Measurements from ENCODE around the gene SWT1. TPM values are rescaled to one million over a fixed set of nuclear protein-coding genes. Genes with fewer than 3 reads are reported as not detected.

The SWT1 gene
- total and polyA plus RNA-seq, 10 donors, result 1.3 to 12.8 (median 6.6) TPM

- intact Hi-C loops (cut with DNase I; ENCODE audit: low total_unique reads), result no loop called here
- DNase-seq, result no peak
- peaks cover 0 to 66% (median 60%) of the 10 kb centered on the region in 6 donors for H3K36me3 ChIP-seq
- no peaks in the 10 kb centered on the region for H3K27me3 ChIP-seq (replicated peaks in 1 of 7)
- TF ChIP-seq CTCF (IDR thresholded peaks at IDR 0.05 in 8 of 11, conservative IDR thresholded peaks at IDR 0.05 in 3 of 11) (no peak), POLR2AphosphoS5 (IDR thresholded peaks at IDR 0.05) (no peak), POLR2A (IDR thresholded peaks at IDR 0.05) (no peak)
- 14 to 32% (median 26%) methylated on average over 2 of the region's 2 CpGs for WGBS, 5 donors
- peaks cover 31 to 58% (median 48%) of the 10 kb centered on the region in 6 donors for H3K4me1 ChIP-seq
- no peaks in the 10 kb centered on the region for H3K9me3 ChIP-seq
- peak overlapping the region in 1 of 8 donors; percentile 39 for H3K27ac ChIP-seq
- H3K4me3 ChIP-seq, result no peak overlapping the region
Observed at GRCh38 chr1:185309566-185309965, 152.6 kb downstream of the SWT1 start.

GRCh38 chr1:185311589-185312225 is 154.7 kb downstream of the SWT1 start:
- intact Hi-C loops (cut with DNase I; ENCODE audit: low total_unique reads), result loop anchor here (10.0 kb wide), 2 partner anchors 157 to 253 kb away; partner anchors contain the start of genes SWT1 and TRMT1L
- no peaks in the 10 kb centered on the region for H3K9me3 ChIP-seq
- no peak for DNase-seq
- peaks cover 0 to 45% (median 40%) of the 10 kb centered on the region in 6 donors for H3K36me3 ChIP-seq
- peak overlapping the region in 1 of 8 donors; percentile 19 for H3K27ac ChIP-seq
- peaks cover 32 to 73% (median 61%) of the 10 kb centered on the region in 6 donors for H3K4me1 ChIP-seq
- no peak overlapping the region for H3K4me3 ChIP-seq
- TF ChIP-seq POLR2AphosphoS5 (IDR thresholded peaks at IDR 0.05), result no peak
- TF ChIP-seq POLR2A (IDR thresholded peaks at IDR 0.05), result no peak
- no peak for TF ChIP-seq CTCF (IDR thresholded peaks at IDR 0.05 in 8 of 11, conservative IDR thresholded peaks at IDR 0.05 in 3 of 11)
- no peaks in the 10 kb centered on the region for H3K27me3 ChIP-seq (replicated peaks in 1 of 7)

- DNase-seq, result no peak
- intact Hi-C loops (cut with DNase I; ENCODE audit: low total_unique reads), result loop anchor here (10.0 kb wide), 2 partner anchors 158 to 252 kb away; partner anchors contain the start of genes SWT1 and TRMT1L
- Histone ChIP-seq H3K4me3 (peak overlapping the region in 1 of 8 donors; percentile 86), H3K36me3 (peaks cover 0 to 36% (median 32%) of the 10 kb centered on the region in 6 donors), H3K4me1 (peaks cover 32 to 74% (median 62%) of the 10 kb centered on the region in 6 donors), H3K27ac (peak overlapping the region in 1 of 8 donors; percentile 19), H3K9me3 (no peaks in the 10 kb centered on the region), H3K27me3 (replicated peaks in 1 of 7) (no peaks in the 10 kb centered on the region)
- WGBS, 5 donors, result 82 to 89% (median 84%) methylated on average over 4 of the region's 4 CpGs
- TF ChIP-seq POLR2A (IDR thresholded peaks at IDR 0.05), result no peak
- no peak for TF ChIP-seq CTCF (IDR thresholded peaks at IDR 0.05 in 8 of 11, conservative IDR thresholded peaks at IDR 0.05 in 3 of 11)
- TF ChIP-seq POLR2AphosphoS5 (IDR thresholded peaks at IDR 0.05), result no peak
Observed at GRCh38 chr1:185312361-185313138, 155.6 kb downstream of the SWT1 start.

- Histone ChIP-seq H3K4me1 (peaks cover 32 to 85% (median 74%) of the 10 kb centered on the region in 6 donors), H3K27ac (peak overlapping the region in 4 of 8 donors; percentile 33 to 100 (median 96)), H3K4me3 (peak overlapping the region in 6 of 8 donors; percentile 17 to 98 (median 86)), H3K9me3 (no peaks in the 10 kb centered on the region), H3K27me3 (replicated peaks in 1 of 7) (no peaks in the 10 kb centered on the region), H3K36me3 (peaks cover 0 to 18% (median 13%) of the 10 kb centered on the region in 6 donors)
- 45 to 52% (median 49%) methylated on average over 1 of the region's 1 CpG for WGBS, 5 donors
- DNase-seq, result no peak
- no peak for TF ChIP-seq CTCF (IDR thresholded peaks at IDR 0.05 in 8 of 11, conservative IDR thresholded peaks at IDR 0.05 in 3 of 11)
- no peak for TF ChIP-seq POLR2A (IDR thresholded peaks at IDR 0.05)
- no peak for TF ChIP-seq POLR2AphosphoS5 (IDR thresholded peaks at IDR 0.05)
- intact Hi-C loops (cut with DNase I; ENCODE audit: low total_unique reads), result loop anchor here (10.0 kb wide), 2 partner anchors 160 to 250 kb away; partner anchors contain the start of genes SWT1 and TRMT1L
Observed at GRCh38 chr1:185314411-185314810, 157.4 kb downstream of the SWT1 start.

Data from spleen (tissue), 11 donors.